H9 (cell line): ENCODE data around the gene NECAB3. TPM values are rescaled to one million over a fixed set of nuclear protein-coding genes. Genes with fewer than 3 reads are reported as not detected.

Source experiments
- DNase-seq: peaks from one replicate; pipeline ENCODE4 v3.0.0-alpha.2; 2017
- H2AFZ ChIP-seq: one replicate; pipeline ENCODE4 v1.6.1; 2013; ENCODE audit warnings: mild to moderate bottlenecking, low read length, control low read depth, moderate library complexity
- H2AK5ac ChIP-seq: 2 replicates; pipeline ENCODE4 v1.6.1; 2013; ENCODE audit warnings: low read length, control low read depth, mixed read lengths; ENCODE audit not compliant: insufficient read length
- H2BK120ac ChIP-seq: one replicate; pipeline ENCODE4 v1.6.1; 2013; ENCODE audit warnings: low read depth, mild to moderate bottlenecking, low read length, control low read depth, inconsistent platforms; ENCODE audit not compliant: poor library complexity, severe bottlenecking
- H2BK12ac ChIP-seq: 2 replicates; pipeline ENCODE4 v1.6.1; 2013; ENCODE audit warnings: low read length, control low read depth, mixed read lengths, low read depth; ENCODE audit not compliant: insufficient read length
- H2BK15ac ChIP-seq: 2 replicates; pipeline ENCODE4 v1.6.1; 2013; ENCODE audit warnings: low read depth, low read length, control low read depth
- H2BK20ac ChIP-seq: one replicate; pipeline ENCODE4 v1.6.1; 2013; ENCODE audit warnings: low read depth, mild to moderate bottlenecking, low read length, control low read depth, inconsistent platforms; ENCODE audit not compliant: poor library complexity, severe bottlenecking
- H2BK5ac ChIP-seq: 2 replicates; pipeline ENCODE4 v1.6.1; 2013; ENCODE audit warnings: low read length, control low read depth, mixed read lengths; ENCODE audit not compliant: insufficient read length
- H3K14ac ChIP-seq: 2 replicates; pipeline ENCODE4 v1.6.1; 2013; ENCODE audit warnings: low read length, control low read depth; ENCODE audit not compliant: insufficient read depth
- H3K18ac ChIP-seq: 2 replicates; pipeline ENCODE4 v1.6.1; 2013; ENCODE audit warnings: low read depth, mild to moderate bottlenecking, mixed read lengths, low read length, control low read depth; ENCODE audit not compliant: insufficient read length
- H3K23ac ChIP-seq: 2 replicates; pipeline ENCODE4 v1.6.1; 2013; ENCODE audit warnings: low read length, control low read depth, mixed read lengths, low read depth; ENCODE audit not compliant: insufficient read length
- H3K23me2 ChIP-seq: 2 replicates; pipeline ENCODE4 v1.6.1; 2013; ENCODE audit warnings: low read depth, mild to moderate bottlenecking, mixed read lengths, low read length, control low read depth; ENCODE audit not compliant: insufficient read length, poor library complexity, severe bottlenecking
- H3K27ac ChIP-seq: 2 replicates; pipeline ENCODE4 v1.5.1; 2013; ENCODE audit warnings: low read length, control low read depth, mixed read lengths, low read depth; ENCODE audit not compliant: insufficient read length
- H3K27me3 ChIP-seq: 2 replicates; pipeline ENCODE4 v1.6.1; 2013; ENCODE audit warnings: low read length, control low read depth, inconsistent platforms; ENCODE audit not compliant: insufficient read depth
- H3K4ac ChIP-seq: 2 replicates; pipeline ENCODE4 v1.6.1; 2013; ENCODE audit warnings: low read depth, mild to moderate bottlenecking, control low read depth, inconsistent platforms, low read length, moderate library complexity
- H3K4me1 ChIP-seq: 2 replicates; pipeline ENCODE4 v1.6.1; 2013; ENCODE audit warnings: low read length, control low read depth, inconsistent platforms; ENCODE audit not compliant: insufficient read depth
- H3K4me2 ChIP-seq: 2 replicates; pipeline ENCODE4 v1.6.1; 2013; ENCODE audit warnings: low read length, control low read depth, mixed read lengths; ENCODE audit not compliant: insufficient read length, insufficient read depth
- H3K56ac ChIP-seq: 2 replicates; pipeline ENCODE4 v1.6.1; 2013; ENCODE audit warnings: low read depth, mild to moderate bottlenecking, mixed read lengths, low read length, control low read depth; ENCODE audit not compliant: insufficient read length
- H3K79me1 ChIP-seq: 2 replicates; pipeline ENCODE4 v1.6.1; 2013; ENCODE audit warnings: low read depth, mild to moderate bottlenecking, moderate library complexity, low read length, control low read depth, inconsistent platforms; ENCODE audit not compliant: insufficient read depth, poor library complexity, severe bottlenecking
- H3K79me2 ChIP-seq: 2 replicates; pipeline ENCODE4 v1.6.1; 2013; ENCODE audit warnings: low read length, control low read depth, inconsistent platforms; ENCODE audit not compliant: insufficient read depth
- H3K9ac ChIP-seq: 2 replicates; pipeline ENCODE4 v1.6.1; 2013; ENCODE audit warnings: low read length, control low read depth, mixed read lengths; ENCODE audit not compliant: insufficient read length; ENCODE audit errors: extremely low read depth
- H3K9me3 ChIP-seq: one replicate; pipeline ENCODE4 v1.6.1; 2013; ENCODE audit warnings: low read depth, low read length, inconsistent platforms; ENCODE audit not compliant: control insufficient read depth
- H3T11ph ChIP-seq: one replicate; pipeline ENCODE4 v1.6.1; 2013; ENCODE audit warnings: mild to moderate bottlenecking, low read length, control low read depth, inconsistent platforms
- H4K20me1 ChIP-seq: one replicate; pipeline ENCODE4 v1.6.1; 2013; ENCODE audit not compliant: control insufficient read depth, insufficient read length, insufficient read depth
- H4K5ac ChIP-seq: 2 replicates; pipeline ENCODE4 v1.6.1; 2013; ENCODE audit warnings: low read depth, mild to moderate bottlenecking, mixed read lengths, low read length, control low read depth; ENCODE audit not compliant: insufficient read length
- H4K8ac ChIP-seq: replicated peaks from 2 replicates; pipeline ENCODE4 v1.6.1; 2013; ENCODE audit warnings: low read length, control low read depth, mixed read lengths, low read depth; ENCODE audit not compliant: insufficient read length
- H4K91ac ChIP-seq: 2 replicates; pipeline ENCODE4 v1.6.1; 2013; ENCODE audit warnings: low read depth, mild to moderate bottlenecking, moderate library complexity, mixed read lengths, low read length, control low read depth; ENCODE audit not compliant: insufficient read length
- H3K27ac Mint-ChIP-seq, 3 experiments: 2 replicates in 2 of 3; 3 replicates in 1 of 3; pipeline ENCODE4 v1.8.0; 2020 to 2021; ENCODE audit warnings: mixed read lengths in 3 of 3, mild to moderate bottlenecking in 1 of 3, moderate library complexity in 1 of 3
- H3K27me3 Mint-ChIP-seq: 2 replicates; pipeline ENCODE4 v1.8.0; 2021; ENCODE audit warnings: low read depth, mild to moderate bottlenecking, moderate library complexity, mixed read lengths
- H3K36me3 Mint-ChIP-seq, 3 experiments: 2 replicates in 2 of 3; 3 replicates in 1 of 3; pipeline ENCODE4 v1.8.0; 2020 to 2021; ENCODE audit warnings: low read depth in 3 of 3, mixed read lengths in 3 of 3; ENCODE audit not compliant: insufficient read depth in 1 of 3
- H3K4me1 Mint-ChIP-seq, 2 experiments: 2 replicates each; pipeline ENCODE4 v1.8.0; 2020; ENCODE audit warnings: mixed read lengths in 2 of 2
- H3K4me3 Mint-ChIP-seq, 2 experiments: 2 replicates in 1 of 2; 3 replicates in 1 of 2; pipeline ENCODE4 v1.8.0; 2020 to 2021; ENCODE audit warnings: mild to moderate bottlenecking in 2 of 2, mixed read lengths in 2 of 2, moderate library complexity in 1 of 2
- H3K9me3 Mint-ChIP-seq, 2 experiments: 2 replicates in 1 of 2; 3 replicates in 1 of 2; pipeline ENCODE4 v1.8.0; 2020; ENCODE audit warnings: mild to moderate bottlenecking in 2 of 2, mixed read lengths in 2 of 2, moderate library complexity in 1 of 2
- CTCF ChIP-seq: fragments of 200-600 bp; sonication (generic); conservative IDR thresholded peaks from 3 replicates; pipeline ENCODE4 v1.8.0; 2021; ENCODE audit warnings: antibody characterized with exemption, mild to moderate bottlenecking
- WGBS: extraction: QIAGEN DNeasy Blood & Tissue Kit; methylation state at CpG from one replicate; pipeline ENCODE4 v1.1.7; 2013; ENCODE audit warnings: missing lambda C conversion rate, low lambda C conversion rate, mixed read lengths; ENCODE audit not compliant: insufficient read length; ENCODE audit errors: extremely low coverage; 5-methylcytosine and 5-hydroxymethylcytosine counted together
- total RNA-seq: library from RNA; stranded (reverse); gene quantifications from 2 replicates; pipeline ENCODE4 v1.2.1, GENCODE V29; 2021

NECAB3 gene
- total RNA-seq, 1 experiment from 2014 or later: 57.7 TPM

DNA sequence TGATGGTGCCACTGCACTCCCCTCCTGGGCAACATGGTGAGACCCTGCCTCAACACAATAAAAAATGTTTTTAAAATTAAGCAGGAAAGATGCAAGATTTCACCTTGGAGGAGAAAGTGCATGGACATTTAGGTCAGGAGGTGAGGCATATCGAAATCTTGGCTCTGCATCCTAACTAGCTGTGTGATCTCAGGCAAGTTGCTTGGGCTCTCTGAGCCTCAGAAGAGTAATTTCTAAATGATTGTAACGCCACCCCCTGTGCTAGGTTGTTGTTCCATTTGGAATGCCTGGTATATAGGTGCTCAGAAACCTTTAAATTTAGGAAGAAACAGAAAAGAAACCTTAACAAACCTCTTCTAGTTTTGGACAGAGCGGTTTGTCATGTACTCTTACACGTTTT is 48.0 kb downstream of the NECAB3 start:
- Histone ChIP-seq H4K20me1 (no peaks in the 10 kb centered on the region), H2AFZ (no peak overlapping the region), H2BK5ac (no peak overlapping the region), H3K14ac (no peak overlapping the region), H3K27ac (no peak overlapping the region), H3K79me2 (no peaks in the 10 kb centered on the region), H3K4me1 (no peaks in the 10 kb centered on the region), H3K9me3 (no peaks in the 10 kb centered on the region), H3K23me2 (no peaks in the 10 kb centered on the region), H4K5ac (no peak overlapping the region), H2BK20ac (no peak overlapping the region), H3K23ac (no peak overlapping the region), H4K8ac (no peak overlapping the region), H3K4ac (no peak overlapping the region), H2BK120ac (no peak overlapping the region), H3K56ac (no peak overlapping the region), H3K18ac (no peak overlapping the region), H4K91ac (no peak overlapping the region), H3K27me3 (no peaks in the 10 kb centered on the region), H3T11ph (no peak overlapping the region), H3K9ac (no peak overlapping the region), H2BK12ac (no peak overlapping the region), H3K4me2 (no peak overlapping the region), H2BK15ac (no peak overlapping the region), H2AK5ac (no peak overlapping the region), H3K79me1 (no peaks in the 10 kb centered on the region)
- H3K27me3 Mint-ChIP-seq: no peaks in the 10 kb centered on the region
- no peak overlapping the region for H3K4me3 Mint-ChIP-seq
- no peaks in the 10 kb centered on the region for H3K4me1 Mint-ChIP-seq
- no peaks in the 10 kb centered on the region for H3K9me3 Mint-ChIP-seq
- WGBS: no CpG with 5 or more reads among the region's 4 CpGs
- DNase-seq: no peak
- peaks cover 18 to 73% (median 53%) of the 10 kb centered on the region in 3 experiments; a peak in 6 of 7 replicates for H3K36me3 Mint-ChIP-seq
- no peak for TF ChIP-seq CTCF
- H3K27ac Mint-ChIP-seq: no peak overlapping the region
